WTC11 (cell line): ENCODE results near the gene TOM1. TPM values are rescaled to one million over a fixed set of nuclear protein-coding genes. Genes with fewer than 3 reads are reported as not detected.

Experiments
- ATAC-seq: fragments of 200-7000 bp; cut with Tn5 transposase; 2 replicates; pipeline ENCODE4 v1.10.0; 2021; ENCODE audit warnings: mild to moderate bottlenecking, moderate library complexity
- CTCF ChIA-PET: fragments of 300-600 bp; sonication (Branson Sonifier 250); formaldehyde crosslinking; loops from one replicate; lab custom pipeline; 2021; ENCODE audit warnings: antibody characterized with exemption; lab: Charles Lee
- POLR2A ChIA-PET: fragments of 350-600 bp; sonication (Branson Sonifier 250); formaldehyde crosslinking; loops from one replicate; lab custom pipeline; 2021; ENCODE audit warnings: antibody characterized with exemption; lab: Charles Lee
- DNase-seq: peaks from one replicate; pipeline ENCODE4 v3.0.0; 2021; ENCODE audit warnings: low spot score
- H3K27ac Mint-ChIP-seq: 2 replicates; pipeline ENCODE4 v1.8.0; 2021; ENCODE audit warnings: mixed read lengths
- H3K27me3 Mint-ChIP-seq: 2 replicates; pipeline ENCODE4 v1.8.0; 2021; ENCODE audit warnings: low read depth, mild to moderate bottlenecking, moderate library complexity, mixed read lengths
- H3K36me3 Mint-ChIP-seq: 2 replicates; pipeline ENCODE4 v1.8.0; 2021; ENCODE audit warnings: mixed read lengths
- H3K4me1 Mint-ChIP-seq: 2 replicates; pipeline ENCODE4 v1.8.0; 2022; ENCODE audit warnings: mixed read lengths
- H3K4me3 Mint-ChIP-seq: 2 replicates; pipeline ENCODE4 v1.8.0; 2021; ENCODE audit warnings: mild to moderate bottlenecking, moderate library complexity, mixed read lengths
- H3K9me3 Mint-ChIP-seq: 2 replicates; pipeline ENCODE4 v1.8.0; 2021; ENCODE audit warnings: mixed read lengths
- ARID4B ChIP-seq: sonication (generic); formaldehyde crosslinking; IDR thresholded peaks from 2 replicates; pipeline ENCODE4 v1.8.0; 2023; ENCODE audit warnings: missing genetic modification reagents, mild to moderate bottlenecking, borderline replicate concordance
- FOXJ3 ChIP-seq: sonication (generic); formaldehyde crosslinking; IDR thresholded peaks from 2 replicates; pipeline ENCODE4 v1.9.0; 2021; ENCODE audit warnings: missing genetic modification reagents, mild to moderate bottlenecking, borderline replicate concordance
- NR1H2 ChIP-seq: sonication (generic); formaldehyde crosslinking; IDR thresholded peaks from 2 replicates; pipeline ENCODE4 v1.9.0; 2021; ENCODE audit warnings: mild to moderate bottlenecking, moderate library complexity, missing genetic modification reagents
- TCF7 ChIP-seq: sonication (generic); formaldehyde crosslinking; IDR thresholded peaks from 2 replicates; pipeline ENCODE4 v1.8.0; 2022; ENCODE audit warnings: mild to moderate bottlenecking, low read depth, missing genetic modification reagents, moderate library complexity
- ZBTB21 ChIP-seq: sonication (generic); formaldehyde crosslinking; IDR thresholded peaks from 2 replicates; pipeline ENCODE4 v1.8.1; 2023; ENCODE audit warnings: mild to moderate bottlenecking, missing genetic modification reagents, borderline replicate concordance
- ZNF219 ChIP-seq: sonication (generic); formaldehyde crosslinking; IDR thresholded peaks from 2 replicates; pipeline ENCODE4 v1.8.0; 2023; ENCODE audit warnings: missing genetic modification reagents, mild to moderate bottlenecking, borderline replicate concordance
- ZNF512 ChIP-seq: sonication (generic); formaldehyde crosslinking; IDR thresholded peaks from 2 replicates; pipeline ENCODE4 v1.8.1; 2022; ENCODE audit warnings: missing genetic modification reagents, borderline replicate concordance
- total RNA-seq: library from RNA; stranded (reverse); gene quantifications from 3 replicates; pipeline ENCODE4 v1.2.3, GENCODE V29; 2021
- TF ChIP-seq, protein P1 (sequence below): sonication (generic); formaldehyde crosslinking; IDR thresholded peaks from 2 replicates; pipeline ENCODE4 v1.8.1; 2022; ENCODE audit warnings: mild to moderate bottlenecking, moderate library complexity, missing genetic modification reagents
- TF ChIP-seq, protein P2 (sequence below): fragments of 250-450 bp; sonication (Bioruptor Pico); IDR thresholded peaks from 2 replicates; pipeline ENCODE4 v1.9.0; 2021; ENCODE audit warnings: moderate library complexity, mild to moderate bottlenecking, inconsistent platforms, borderline replicate concordance
- TF ChIP-seq, protein P3 (sequence below): sonication (generic); formaldehyde crosslinking; IDR thresholded peaks from 2 replicates; pipeline ENCODE4 v1.8.0; 2022; ENCODE audit warnings: mild to moderate bottlenecking, missing genetic modification reagents
- TF ChIP-seq, protein P4 (sequence below): fragments of 250-450 bp; sonication (Bioruptor Pico); IDR thresholded peaks from 2 replicates; pipeline ENCODE4 v1.9.0; 2021; ENCODE audit warnings: mild to moderate bottlenecking
- TF ChIP-seq, protein P5 (sequence below): sonication (generic); formaldehyde crosslinking; IDR thresholded peaks from 2 replicates; pipeline ENCODE4 v1.8.1; 2023; ENCODE audit warnings: mild to moderate bottlenecking, moderate library complexity, missing genetic modification reagents

TOM1 gene
- total RNA-seq, 1 experiment from 2014 or later: 23.5 TPM

DNA sequence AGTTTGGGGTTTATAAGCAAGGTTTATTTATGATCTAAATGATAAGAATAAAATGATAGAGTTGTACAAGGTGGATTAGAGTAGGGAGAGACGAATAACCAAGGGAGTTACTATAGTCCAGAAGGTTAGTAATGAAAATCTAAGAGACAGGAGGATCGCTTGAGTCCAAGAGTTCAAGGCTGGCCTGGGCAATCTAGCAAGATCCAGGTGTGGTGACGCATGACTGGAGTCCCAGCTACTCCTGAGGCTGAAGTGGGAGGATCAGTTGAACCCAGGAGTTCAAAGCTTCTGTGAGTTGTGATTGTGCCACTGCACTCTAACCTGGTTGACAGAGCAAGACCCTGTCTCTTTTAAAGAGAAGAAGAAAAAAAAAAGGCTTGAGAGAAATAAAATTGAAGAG is 30.1 kb upstream of the TOM1 start:
- no peak overlapping the region for H3K4me3 Mint-ChIP-seq
- CTCF ChIA-PET: no interaction called here
- POLR2A ChIA-PET: no interaction called here
- no peak overlapping the region for H3K27ac Mint-ChIP-seq
- DNase-seq (no peak), ATAC-seq (no peak)
- TF ChIP-seq, protein P1, sequence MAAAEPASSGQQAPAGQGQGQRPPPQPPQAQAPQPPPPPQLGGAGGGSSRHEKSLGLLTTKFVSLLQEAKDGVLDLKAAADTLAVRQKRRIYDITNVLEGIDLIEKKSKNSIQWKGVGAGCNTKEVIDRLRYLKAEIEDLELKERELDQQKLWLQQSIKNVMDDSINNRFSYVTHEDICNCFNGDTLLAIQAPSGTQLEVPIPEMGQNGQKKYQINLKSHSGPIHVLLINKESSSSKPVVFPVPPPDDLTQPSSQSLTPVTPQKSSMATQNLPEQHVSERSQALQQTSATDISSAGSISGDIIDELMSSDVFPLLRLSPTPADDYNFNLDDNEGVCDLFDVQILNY (CRISPR knock-in tag): no peak
- TF ChIP-seq, protein P2, sequence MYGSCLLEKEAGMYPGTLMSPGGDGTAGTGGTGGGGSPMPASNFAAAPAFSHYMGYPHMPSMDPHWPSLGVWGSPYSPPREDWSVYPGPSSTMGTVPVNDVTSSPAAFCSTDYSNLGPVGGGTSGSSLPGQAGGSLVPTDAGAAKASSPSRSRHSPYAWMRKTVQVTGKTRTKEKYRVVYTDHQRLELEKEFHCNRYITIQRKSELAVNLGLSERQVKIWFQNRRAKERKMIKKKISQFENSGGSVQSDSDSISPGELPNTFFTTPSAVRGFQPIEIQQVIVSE (CRISPR knock-in tag): no peak
- no peak for TF ChIP-seq ARID4B (CRISPR knock-in tag)
- TF ChIP-seq ZNF219 (CRISPR knock-in tag): no peak
- TF ChIP-seq, protein P3, sequence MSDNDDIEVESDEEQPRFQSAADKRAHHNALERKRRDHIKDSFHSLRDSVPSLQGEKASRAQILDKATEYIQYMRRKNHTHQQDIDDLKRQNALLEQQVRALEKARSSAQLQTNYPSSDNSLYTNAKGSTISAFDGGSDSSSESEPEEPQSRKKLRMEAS (CRISPR knock-in tag): no peak
- TF ChIP-seq TCF7 (CRISPR knock-in tag): no peak
- no peak for TF ChIP-seq FOXJ3 (CRISPR knock-in tag)
- TF ChIP-seq ZNF512 (CRISPR knock-in tag): no peak
- no peak for TF ChIP-seq ZBTB21
- TF ChIP-seq NR1H2: no peak
- H3K27me3 Mint-ChIP-seq: no peaks in the 10 kb centered on the region
- peaks cover 81% of the 10 kb centered on the region for H3K36me3 Mint-ChIP-seq
- no peaks in the 10 kb centered on the region for H3K4me1 Mint-ChIP-seq
- peaks cover 7% of the 10 kb centered on the region for H3K9me3 Mint-ChIP-seq

DNA sequence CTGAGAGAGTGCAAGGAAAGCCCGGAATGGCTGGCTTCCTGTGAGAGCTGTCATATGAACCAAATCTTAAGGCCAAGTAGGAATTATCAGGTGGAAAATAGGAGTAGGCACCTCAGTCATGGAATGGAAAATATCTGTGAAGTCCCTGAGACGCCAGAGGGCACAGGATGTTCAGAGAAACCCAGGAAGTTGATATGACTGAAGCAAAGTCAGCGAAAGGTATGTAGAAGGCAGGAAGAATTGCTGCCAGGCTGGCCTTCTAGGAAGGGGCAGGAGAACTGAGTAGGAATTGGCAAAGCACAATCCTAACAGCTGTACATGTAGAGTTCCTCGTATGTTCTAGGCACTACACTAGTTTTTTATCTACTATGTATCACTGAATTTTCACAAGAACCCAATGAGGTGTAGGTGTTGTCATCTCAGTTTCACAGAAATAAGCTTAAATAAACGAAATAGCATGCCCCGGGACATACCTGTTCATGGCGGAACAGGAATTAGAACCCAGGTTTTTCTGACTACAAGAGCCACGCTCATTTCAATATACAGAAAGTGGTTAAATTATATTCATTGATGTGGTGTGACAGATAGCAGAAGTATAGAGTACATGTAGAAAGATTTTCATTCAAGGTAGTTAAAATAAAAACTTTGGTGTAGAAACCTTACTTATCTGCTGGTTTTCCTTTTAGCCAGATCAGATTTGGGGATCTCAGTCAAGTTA is 25.4 kb upstream of the TOM1 start:
- Mint-ChIP-seq H3K4me1 (no peaks in the 10 kb centered on the region), H3K9me3 (peaks cover 7% of the 10 kb centered on the region), H3K36me3 (peaks cover 51% of the 10 kb centered on the region), H3K27me3 (no peaks in the 10 kb centered on the region)
- POLR2A ChIA-PET: no interaction called here
- DNase-seq: no peak
- TF ChIP-seq TCF7 (CRISPR knock-in tag): no peak
- TF ChIP-seq, protein P4, sequence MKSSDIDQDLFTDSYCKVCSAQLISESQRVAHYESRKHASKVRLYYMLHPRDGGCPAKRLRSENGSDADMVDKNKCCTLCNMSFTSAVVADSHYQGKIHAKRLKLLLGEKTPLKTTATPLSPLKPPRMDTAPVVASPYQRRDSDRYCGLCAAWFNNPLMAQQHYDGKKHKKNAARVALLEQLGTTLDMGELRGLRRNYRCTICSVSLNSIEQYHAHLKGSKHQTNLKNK (CRISPR knock-in tag): no peak
- TF ChIP-seq, protein P5, sequence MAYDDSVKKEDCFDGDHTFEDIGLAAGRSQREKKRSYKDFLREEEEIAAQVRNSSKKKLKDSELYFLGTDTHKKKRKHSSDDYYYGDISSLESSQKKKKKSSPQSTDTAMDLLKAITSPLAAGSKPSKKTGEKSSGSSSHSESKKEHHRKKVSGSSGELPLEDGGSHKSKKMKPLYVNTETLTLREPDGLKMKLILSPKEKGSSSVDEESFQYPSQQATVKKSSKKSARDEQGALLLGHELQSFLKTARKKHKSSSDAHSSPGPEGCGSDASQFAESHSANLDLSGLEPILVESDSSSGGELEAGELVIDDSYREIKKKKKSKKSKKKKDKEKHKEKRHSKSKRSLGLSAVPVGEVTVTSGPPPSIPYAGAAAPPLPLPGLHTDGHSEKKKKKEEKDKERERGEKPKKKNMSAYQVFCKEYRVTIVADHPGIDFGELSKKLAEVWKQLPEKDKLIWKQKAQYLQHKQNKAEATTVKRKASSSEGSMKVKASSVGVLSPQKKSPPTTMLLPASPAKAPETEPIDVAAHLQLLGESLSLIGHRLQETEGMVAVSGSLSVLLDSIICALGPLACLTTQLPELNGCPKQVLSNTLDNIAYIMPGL: no peak
- TF ChIP-seq, all 79 proteins: peak for 0
- Mint-ChIP-seq H3K4me3 (no peak overlapping the region), H3K27ac (no peak overlapping the region; the same call in 1 of the 2 replicates)
- ATAC-seq: no peak
- CTCF ChIA-PET: no interaction called here
